GM21515 (cell line): ENCODE measurements around the gene KYAT1.
"Not testable (repeated sequence)": the region's sequence is repeated elsewhere in the genome, so short reads cannot be mapped to it uniquely, and the experiment has no call there.

Experiments used
- ATAC-seq: cut with Tn5 transposase; IDR thresholded peaks from one replicate; pipeline ENCODE4 v1.9.1; 2021; ENCODE audit not compliant: unreplicated experiment

The KYAT1 gene

GRCh38 chr9:128843171-128843570 is 38.6 kb downstream of the KYAT1 start:
- ATAC-seq, result not testable (repeated sequence)

GRCh38 chr9:128841694-128842492 is 39.9 kb downstream of the KYAT1 start:
- ATAC-seq, result no peak

GRCh38 chr9:128840524-128840923 is 41.2 kb downstream of the KYAT1 start:
- ATAC-seq, result no peak

DNA sequence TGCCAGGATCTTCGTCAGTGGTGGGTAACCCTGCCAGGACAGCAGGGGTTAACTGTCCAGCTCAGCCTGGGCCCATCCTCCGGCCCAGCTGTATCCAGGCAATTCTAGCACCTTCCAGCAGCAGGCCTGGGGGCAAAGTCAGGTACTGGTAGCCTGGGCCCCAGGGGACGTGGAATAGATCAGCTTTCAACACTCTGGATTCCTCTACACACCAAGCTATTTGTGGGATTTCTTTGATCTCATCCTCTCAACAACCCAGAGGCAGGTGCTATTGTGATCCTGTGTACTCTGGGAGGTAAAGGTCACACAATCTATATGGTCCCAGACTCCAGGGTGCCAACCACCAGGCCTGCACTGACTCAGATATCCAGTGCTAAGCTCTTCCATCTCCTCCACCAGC is 43.4 kb downstream of the KYAT1 start:
- no peak for ATAC-seq

- ATAC-seq, result no peak
Observed at GRCh38 chr9:128836509-128837145, 45.1 kb downstream of the KYAT1 start.

DNA sequence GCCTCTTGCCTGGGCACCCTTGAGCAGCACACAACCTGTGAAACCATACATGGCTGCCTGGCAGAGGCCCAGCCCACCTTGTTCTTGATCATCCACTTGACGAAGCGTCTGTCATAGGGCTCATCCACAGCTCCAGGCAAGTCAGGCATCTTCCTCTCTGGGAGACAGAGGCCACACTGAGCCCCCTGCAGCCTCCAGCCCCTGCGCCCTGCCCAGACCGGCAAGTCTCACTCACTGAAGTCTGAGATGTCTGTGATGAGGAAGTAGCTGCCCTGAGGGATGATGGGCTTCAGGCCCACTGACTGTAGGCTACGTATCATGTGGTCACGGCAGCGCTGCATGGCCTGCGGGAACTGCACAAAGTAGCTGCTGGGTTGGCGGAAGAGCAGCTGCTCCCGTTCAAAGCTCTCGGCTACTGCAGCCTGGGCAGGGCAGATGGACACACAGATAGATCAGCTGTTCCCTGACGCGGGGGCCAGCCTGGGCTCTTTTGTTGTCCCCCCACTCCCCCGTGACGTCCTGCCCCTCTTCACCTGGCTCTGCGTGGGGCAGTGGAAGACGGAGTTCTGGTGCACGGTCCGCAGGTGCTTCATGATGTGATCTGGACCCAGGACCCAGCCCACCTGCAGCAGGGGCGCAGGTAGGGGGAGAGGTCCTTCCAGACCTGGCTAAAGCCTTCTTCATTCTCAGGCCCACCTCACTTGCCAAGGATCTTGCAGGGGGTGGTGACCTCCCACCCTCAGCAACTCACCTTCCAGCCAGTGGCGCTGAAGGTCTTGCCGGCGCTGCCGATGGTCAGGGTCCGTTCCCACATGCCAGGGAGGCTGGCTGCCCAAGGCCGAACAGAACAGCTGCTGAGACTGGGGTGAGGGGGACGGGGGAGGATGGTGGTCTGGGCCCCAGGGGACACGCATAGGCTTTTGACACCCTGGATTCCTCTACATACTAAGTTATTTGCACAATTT is 46.2 kb downstream of the KYAT1 start:
- no peak for ATAC-seq

GRCh38 chr9:128833696-128834095 is 48.1 kb downstream of the KYAT1 start:
- ATAC-seq, result no peak

DNA sequence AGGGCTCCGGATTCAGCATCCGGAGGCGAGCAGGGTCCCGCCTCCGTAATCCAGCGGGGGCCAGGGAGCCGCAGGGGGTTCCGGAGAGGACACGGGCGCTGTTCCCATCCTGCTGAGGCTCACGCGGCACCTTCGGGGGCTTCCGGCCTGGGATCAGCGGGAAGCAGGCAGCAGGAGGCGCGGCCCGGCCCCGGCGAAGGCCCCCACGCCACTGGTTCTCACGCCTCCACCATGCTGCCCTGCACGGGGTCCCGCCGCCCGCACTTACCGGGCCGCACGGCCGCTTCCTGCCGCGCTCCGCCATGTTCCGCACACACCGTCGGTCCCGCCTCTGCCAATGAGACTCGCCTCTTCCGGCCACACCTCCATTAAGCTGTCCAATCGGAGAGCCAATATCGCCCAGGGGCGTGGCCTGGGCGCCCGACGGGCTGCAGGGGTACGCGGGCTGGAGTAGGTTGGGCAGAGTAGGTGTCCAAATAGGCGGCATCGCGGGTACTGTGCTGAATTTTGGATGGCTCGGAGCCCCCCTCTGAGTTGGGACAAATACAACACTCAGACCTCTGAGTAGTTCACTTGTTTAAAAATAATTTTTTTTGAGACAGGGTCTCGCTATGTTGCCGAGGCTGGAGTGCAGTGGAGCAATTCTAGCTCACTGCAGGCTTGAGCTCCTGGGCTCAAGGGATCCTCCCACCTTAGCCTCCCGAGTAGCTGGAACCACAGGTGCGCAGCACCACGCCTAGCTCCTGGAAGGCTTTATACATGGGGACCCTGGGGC is 52.1 kb downstream of the KYAT1 start, which contains the start of gene SPOUT1:
Gene SPOUT1, minus strand, starts transcription at position 318 of the 775 bp plus-strand sequence. Its CDS starts 14 bp downstream, at position 304.
- peak; percentile 94 for ATAC-seq

DNA sequence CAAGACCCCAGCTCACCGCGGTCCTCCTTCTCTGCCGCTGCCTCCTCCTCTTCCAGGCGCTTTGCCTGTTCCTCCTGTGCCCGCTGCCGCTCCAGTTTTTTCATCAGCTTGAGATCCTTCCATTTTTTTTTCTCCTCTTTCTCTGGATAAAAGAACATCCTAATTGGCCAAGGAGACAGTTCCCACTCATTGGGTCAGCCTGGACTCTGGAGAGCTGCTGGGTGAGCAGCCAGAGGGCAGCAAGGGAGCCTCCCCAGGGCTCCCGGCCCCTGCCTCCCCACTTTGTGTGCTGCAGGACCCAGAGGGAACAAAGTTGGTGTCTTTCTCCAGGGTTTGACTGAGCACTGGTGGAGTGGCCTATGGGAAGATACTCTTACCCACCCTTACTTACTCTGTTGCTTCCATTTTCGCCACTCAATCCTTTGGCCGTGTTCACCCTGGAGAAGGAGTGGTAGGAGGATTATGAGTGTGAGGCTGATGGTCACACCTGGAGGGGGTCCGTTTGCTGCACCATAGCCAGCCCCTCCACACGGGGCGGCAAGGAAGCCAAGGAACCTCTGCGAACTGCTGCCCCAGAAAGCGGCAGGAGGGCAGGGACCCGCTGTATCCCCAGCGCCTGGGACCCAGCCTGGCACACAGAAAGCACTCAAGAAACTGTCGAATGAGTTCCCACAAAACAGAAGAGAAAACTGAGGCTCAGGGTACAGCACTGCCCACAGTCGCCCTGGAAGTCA is 52.9 kb downstream of the KYAT1 start:
- peak; percentile 9 for ATAC-seq

- no peak for ATAC-seq
Observed at GRCh38 chr9:128828267-128828666, 53.5 kb downstream of the KYAT1 start.

GRCh38 chr9:128825923-128826700 is 55.6 kb downstream of the KYAT1 start:
- no peak for ATAC-seq

DNA sequence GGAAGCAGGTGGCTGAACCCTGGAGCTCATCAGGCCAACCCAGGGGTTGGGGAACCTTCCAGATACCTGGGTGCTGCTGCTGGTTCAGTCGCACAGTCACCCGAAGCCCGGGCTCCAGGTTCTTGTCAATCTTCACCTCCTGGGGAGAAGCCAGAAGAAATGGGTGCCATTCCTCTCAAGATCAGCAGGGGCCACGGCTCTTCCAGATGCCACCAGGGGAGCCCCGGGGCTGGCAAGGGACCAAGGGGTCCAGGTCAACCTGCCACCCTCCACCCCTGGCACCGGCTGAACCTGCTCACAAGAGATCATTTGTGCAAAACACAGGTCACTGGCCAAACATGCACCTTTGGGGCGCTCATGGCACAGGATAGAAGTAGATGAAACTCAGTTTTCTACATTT is 56.8 kb downstream of the KYAT1 start:
- no peak for ATAC-seq

DNA sequence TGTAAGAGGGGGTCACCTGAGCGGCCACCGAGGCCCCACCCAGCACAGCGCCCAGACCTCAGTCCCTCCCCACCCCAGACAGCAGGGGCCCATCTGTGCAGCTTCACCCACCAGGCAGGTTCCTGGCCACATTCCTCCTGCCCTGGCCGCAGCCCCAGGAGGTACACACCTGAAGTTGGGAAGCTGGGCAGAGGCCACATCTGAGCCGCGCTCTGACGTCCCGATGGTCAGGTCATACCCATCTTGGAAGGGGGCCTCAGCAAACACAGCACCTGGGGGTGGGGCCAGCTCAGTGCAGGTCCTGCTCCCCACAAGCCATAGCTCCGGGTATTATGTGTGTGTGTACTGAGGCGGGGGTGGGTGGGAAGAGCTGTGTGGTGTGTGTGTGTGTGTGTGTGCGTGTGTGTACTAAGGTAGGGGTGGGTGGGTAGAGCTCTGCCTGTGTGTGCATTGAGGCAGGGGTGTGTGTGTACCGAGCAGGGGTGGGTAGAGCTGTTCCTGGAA is 57.8 kb downstream of the KYAT1 start:
- no peak for ATAC-seq

DNA sequence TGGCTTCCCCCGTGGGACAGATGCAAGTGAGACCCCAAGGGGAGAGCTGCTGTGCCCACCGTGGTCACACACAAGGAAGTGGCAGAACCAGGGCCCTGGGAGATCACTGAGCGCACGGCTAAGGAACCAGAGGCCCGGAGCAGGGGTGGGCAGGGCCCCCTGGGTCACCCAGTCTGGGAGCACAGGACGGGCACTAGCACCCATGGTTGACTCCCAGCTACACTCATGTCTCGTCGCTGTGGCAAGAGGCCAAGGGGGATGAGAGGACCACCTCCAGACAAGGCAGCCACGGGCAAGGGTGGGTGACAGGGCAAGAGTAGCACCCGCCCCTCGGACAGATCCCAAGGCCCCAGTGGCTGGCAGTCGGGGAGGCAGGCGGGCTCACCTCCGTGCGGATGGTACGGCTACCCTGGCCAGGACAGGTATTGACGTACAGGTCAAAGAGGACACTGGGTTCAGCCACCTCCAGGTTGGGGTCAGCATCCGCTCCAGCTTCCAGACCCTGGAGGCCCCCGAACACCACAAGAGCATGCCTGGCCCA is 58.3 kb downstream of the KYAT1 start:
- ATAC-seq, result no peak

GRCh38 chr9:128822407-128823042 is 59.2 kb downstream of the KYAT1 start:
- no peak for ATAC-seq

GRCh38 chr9:128821584-128822406 is 60.0 kb downstream of the KYAT1 start:
- no peak for ATAC-seq
